ENCODE measurements around the gene CLEC18C.
"Not testable (repeated sequence)": the region's sequence is repeated elsewhere in the genome, so short reads cannot be mapped to it uniquely, and the experiment has no call there.

Gene CLEC18C

DNA sequence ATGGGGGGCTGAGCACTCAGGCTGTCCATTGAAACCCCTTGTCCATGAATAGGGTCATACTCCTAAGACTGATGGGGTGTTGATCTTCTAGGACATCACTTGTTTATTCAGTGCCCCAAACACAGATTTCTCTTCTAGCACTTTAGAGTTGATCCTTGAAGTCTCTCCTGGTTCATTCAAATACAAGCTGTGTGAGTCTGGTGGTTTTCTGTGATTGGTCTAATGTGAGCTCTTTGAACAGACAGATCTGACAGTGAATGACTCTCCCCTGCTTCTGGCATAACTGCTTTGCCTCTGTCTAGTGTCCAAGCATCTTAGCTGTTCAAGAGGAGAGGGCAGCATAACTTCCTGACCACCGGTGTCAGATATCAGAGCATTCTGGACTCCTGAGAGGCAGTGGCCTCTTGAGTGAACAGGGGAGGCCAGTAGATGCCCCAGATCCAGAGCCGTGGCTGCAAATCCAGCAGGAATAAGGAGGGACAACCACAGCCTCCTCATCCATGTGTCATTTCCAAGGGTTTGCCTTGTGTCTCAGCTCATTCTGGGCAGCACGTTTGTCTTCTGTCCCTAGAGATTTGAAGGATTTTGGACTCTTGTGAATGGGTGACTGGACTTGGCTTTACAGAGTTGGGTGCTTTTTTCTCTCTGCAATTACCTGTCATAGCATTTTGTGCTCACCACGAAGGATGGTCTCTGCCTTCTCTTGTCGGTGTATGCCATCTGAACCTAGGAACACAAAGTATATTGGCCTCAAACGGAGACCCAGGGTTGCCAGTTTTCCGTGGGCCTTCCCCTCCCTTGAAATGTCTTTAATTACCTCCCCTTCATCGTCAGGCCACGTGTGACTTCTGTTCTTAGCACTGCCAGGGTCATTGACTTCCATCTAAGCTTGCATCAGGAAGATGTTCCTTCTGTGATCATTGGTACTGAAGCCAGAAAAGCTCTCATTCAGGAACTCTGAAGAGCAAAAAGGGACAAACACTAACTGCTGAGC is 13.9 kb upstream of the CLEC18C start:
- DNase-seq = no peak

DNA sequence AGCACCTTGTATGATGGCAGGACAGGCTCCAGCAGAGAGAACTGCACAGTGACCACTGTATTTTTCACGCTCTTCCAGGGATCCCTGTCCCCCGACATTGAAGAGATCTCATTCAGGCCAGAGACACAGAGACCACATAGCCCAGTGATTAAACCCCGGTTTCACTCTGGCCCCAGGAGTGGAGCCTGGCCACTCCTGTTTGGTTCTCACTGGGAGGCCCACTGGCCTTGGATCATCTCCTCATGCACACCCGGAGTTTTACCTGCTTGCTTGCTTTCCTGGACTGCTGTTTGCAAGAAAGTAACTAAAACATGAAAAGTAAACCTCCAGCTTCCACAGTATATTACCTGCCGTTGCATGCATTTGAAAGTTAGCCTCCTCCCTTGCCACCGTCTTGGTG is 13.2 kb upstream of the CLEC18C start:
- no peak for DNase-seq

DNA sequence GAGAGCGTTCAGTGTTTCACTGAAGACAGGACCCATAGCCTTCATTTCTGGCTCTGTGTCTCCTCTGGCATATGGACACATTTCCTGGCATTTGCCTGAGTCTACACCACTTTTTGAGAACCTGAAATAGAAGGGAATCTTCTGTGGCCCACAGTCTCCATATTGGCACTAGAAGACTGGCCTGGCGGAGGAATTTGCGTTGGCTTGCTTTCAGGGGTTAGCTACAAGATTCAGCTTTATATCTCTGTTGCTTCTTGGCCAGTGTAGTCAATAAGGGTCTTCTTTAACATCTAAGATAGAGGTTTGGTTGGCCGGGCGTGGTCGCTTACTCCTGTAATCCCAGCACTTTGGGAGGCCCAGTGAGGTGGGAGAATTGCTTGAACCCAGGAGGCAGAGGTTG is 12.8 kb upstream of the CLEC18C start:
- DNase-seq = no peak

- no peak for DNase-seq
These were observed 12.2 kb upstream of the CLEC18C start for GRCh38 chr16:70161350-70161749.

DNA sequence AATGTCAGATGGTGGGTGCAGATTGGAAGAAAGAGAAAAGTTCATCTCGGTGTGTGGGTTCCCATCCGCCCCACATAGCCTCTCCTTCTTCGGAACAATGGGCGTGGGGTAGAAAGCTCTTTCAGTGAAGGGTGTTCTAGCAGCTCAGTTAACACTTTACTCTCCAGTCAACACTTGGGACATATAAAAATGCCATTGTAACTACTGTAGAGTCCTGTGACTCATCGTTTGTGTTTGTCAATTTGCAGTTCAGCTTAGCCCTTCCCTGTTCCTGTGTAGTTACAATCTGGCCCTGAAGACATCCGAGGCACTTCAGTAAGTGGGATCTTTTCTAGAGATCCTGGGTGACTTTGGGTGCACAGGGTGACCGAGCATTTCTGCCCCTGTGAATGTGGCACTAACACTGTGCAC is 11.5 kb upstream of the CLEC18C start:
- no peak for DNase-seq

DNA sequence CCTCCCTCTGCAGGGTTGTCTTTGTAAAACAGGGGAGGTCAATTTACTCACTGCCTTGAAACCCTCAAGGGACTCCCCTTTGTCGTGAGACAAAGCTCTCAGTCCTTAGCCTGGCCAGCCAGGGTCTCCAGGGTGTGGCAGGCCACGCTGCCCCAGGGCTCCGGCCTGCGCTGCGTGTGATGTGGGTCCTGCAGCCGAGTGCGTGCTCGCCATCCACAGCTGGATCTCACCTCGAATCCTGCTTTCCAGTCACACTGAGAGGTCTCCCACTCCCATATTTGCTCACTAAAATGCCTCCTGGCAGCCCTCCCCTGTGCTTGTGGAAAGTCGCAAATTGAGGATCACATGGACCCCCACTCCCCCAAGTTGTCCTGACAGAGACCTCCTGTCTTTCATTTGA is 10.0 kb upstream of the CLEC18C start:
- DNase-seq = no peak

DNA sequence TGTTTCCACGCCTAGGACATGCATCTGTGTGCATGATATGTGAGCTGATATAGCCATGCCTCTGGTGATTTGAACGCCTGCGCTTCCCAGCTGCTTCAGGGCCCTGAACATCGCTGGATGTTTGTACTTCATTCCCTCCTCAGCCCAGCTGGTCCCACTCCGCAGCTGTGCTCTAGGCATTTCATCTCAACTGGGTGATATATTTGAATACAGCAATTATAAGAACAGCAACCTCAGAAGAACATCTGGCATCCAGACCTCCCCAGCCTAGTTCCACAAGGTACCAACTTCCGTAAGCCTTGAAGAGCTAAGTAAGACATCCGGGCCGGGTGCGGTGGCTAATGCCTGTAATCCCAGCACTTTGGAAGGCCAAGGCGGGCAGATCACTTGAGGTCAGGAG is 6.9 kb upstream of the CLEC18C start:
- not testable (repeated sequence) for DNase-seq

- DNase-seq = not testable (repeated sequence)
These were observed 329 bp downstream of the CLEC18C start for GRCh38 chr16:70173916-70174315.

DNA sequence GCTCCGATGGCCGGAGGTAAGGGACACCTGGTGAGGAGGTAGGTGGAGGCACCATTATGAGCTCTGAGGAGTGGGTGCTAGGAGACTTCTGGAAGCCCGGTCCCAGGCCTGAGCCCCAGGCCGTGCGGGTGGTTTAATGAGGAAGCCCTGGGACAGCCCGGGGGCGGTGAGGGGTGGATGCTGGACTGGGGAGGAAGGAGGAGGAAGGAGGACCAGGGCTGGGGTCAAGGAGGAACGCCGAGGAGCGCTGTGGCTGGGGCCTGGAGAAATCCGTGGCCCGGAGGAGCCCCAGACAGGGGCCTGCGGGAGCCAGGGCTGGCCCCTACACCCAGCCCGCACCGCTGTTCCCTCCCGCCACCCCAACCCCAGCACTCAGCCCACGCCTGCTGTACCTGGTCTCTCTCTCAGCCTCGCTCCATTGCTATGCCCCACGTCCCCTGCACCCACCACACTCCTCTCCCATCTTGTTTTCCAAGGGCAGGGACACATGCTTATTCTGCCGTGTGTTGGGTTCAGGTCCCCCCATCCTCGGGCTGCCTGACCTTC is 873 bp downstream of the CLEC18C start:
- DNase-seq = not testable (repeated sequence)

GRCh38 chr16:70187858-70188607 is 14.4 kb downstream of the CLEC18C start:
- not testable (repeated sequence) for DNase-seq

- DNase-seq = not testable (repeated sequence)
These were observed 15.0 kb downstream of the CLEC18C start for GRCh38 chr16:70188608-70188915.

DNA sequence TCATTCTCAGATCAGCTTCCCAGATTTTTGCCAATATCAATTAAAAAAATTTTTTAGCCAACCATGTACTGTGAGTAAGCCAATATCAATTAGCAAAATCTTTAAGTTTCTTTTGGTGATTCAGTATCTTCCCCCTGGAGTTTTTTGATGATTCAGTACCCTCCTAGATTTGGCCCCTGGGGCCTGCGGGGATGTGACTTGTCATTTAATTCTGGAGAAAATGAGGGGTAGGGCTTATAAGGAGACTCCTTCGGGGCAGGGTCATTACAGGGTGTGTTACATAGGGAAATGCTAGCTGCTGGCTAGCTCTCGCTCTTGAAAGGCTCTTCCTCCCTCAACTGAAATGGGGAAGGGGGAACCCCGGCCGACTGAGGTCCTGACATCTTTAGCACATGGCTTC is 17.0 kb downstream of the CLEC18C start:
- not testable (repeated sequence) for DNase-seq

DNA sequence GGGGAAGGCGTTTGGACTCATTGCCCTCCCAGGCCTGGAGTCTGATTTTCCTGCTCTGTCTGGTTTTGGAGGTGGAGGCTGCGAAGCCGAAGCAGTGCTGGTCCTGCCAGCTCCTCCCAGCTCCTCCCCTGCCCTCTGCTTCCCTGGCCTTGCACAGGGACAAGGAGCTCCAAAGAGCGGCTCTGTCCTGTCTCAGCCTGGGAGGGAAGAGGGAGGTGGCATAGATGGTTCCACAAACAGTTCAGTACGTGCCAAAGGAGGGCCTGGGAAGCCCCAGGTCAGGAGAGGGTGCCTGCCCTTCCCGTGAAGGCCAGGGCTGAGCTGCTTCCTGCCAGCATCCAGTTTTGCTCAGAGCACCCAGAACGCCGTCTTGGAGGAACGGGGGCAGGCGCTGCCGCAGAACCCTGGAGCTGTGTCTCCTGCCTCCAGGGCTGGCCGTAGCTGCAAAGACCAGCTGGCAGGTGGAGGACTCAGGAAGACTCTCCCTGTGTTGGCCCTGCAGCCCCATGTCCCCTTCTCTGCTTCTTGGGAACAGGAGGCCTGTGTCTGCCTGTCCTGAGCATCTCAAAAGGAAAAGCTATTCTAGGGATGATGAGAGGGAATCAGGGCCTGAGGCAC is 23.2 kb downstream of the CLEC18C start:
- DNase-seq = not testable (repeated sequence)

DNA sequence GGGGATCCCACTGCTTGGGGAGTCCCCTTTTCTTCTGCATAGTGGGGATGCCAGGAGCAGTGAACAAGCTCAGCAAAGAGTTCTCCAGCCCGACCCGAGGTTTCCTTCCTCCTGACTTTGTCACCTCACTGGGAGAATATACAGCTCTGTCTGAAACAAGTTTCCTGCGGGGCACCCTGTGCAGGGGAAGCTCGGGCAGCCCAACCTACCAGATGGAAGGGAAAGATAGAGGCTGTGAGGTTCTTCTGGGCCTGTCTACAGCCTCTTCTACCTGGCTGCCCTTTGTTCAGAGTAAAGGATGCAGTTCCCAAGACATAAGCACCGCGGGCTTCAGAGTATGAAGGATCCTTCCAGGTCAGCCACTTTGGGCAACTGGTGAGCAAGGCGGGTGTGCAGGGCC is 24.0 kb downstream of the CLEC18C start:
- not testable (repeated sequence) for DNase-seq

DNA sequence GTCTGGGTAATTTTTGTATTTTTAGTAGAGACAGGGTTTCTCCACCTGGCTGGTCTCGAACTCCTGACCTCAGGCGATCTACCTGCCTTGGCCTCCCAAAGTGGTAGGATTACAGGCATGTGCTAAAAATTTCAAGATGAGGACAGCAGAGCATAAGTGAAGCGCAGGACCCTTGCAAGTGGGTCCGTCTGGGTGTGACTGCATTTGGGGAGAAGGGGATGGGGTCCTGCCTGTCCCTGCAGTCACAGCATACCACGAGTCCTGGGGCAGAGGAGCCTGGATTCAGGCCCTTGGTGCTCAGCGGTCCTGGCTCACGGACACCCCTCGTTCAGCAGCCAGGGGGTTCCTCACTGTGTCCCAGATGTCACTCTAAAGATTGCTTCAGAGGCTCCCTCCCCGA is 24.6 kb downstream of the CLEC18C start:
- not testable (repeated sequence) for DNase-seq

DNA sequence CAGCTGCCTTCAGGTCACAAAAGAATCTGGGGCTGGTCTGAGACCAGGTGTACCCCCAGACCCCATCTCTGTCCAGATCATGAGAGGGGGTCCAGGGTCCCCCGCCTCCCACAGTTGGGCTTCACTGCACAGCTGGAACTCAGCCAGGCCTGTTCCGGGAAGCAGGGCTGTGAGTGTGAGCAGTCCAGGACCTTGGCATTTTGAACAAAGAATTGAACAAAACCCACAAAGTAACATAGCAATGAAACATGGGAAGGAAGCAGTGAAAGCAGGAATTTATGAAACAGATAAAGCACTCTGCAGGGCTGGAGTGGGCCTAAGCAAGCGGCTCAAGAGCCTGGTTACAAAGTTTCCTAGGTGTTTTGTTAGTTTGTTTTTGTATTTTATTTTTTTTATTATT is 25.1 kb downstream of the CLEC18C start:
- not testable (repeated sequence) for DNase-seq

GRCh38 chr16:70199170-70199569 is 25.6 kb downstream of the CLEC18C start:
- DNase-seq = not testable (repeated sequence)

DNA sequence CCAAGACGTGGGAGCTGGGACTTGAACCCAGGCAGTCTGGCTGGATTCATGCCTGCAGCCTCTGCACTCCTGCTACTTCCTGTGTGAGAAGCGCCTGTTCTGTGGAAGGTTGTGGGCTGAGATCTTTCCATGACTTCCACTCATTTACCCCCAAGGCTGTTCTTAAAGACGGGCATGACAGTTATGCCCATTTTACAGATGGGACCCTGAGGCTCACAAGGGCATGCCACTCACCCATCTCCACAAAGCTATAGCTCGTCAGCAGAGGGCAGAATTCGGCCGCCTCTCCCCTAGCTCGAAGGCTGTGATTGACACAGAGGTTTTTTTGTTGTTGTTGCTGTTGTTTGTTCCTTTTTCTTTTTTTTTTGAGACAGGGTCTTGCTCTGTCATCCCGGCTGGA is 26.5 kb downstream of the CLEC18C start:
- not testable (repeated sequence) for DNase-seq

DNA sequence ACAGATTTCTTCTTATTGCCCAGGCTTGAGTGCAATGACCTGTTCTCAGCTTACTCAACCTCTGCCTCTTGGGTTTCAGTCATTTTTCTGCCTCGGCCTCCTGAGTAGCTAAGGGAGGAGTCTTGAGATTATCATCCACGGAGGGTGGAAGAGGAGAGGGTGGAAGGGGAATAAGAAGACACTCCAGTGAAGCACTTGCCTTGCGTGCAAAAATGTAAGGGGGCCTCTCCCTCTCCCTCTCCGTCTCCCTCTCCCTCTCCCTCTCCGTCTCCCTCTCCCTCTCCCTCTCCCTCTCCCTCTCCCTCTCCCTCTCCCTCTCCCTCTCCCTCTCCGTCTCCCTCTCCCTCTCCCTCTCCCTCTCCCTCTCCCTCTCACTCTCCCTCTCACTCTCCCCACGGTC is 29.9 kb downstream of the CLEC18C start:
- not testable (repeated sequence) for DNase-seq

DNA sequence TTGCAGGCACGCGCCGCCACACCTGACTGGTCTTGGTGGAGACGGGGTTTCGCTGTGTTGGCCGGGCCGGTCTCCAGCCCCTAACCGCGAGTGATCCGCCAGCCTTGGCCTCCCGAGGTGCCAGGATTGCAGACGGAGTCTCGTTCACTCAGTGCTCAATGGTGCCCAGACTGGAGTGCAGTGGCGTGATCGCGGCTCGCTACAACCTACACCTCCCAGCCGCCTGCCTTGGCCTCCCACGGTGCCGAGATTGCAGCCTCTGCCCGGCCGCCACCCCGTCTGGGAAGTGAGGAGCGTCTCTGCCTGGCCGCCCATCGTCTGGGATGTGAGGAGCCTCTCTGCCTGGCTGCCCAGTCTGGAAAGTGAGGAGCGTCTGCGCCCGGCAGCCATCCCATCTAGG is 30.4 kb downstream of the CLEC18C start:
- DNase-seq = not testable (repeated sequence)

- DNase-seq = not testable (repeated sequence)
These were observed 31.2 kb downstream of the CLEC18C start for GRCh38 chr16:70204668-70205405.

DNA sequence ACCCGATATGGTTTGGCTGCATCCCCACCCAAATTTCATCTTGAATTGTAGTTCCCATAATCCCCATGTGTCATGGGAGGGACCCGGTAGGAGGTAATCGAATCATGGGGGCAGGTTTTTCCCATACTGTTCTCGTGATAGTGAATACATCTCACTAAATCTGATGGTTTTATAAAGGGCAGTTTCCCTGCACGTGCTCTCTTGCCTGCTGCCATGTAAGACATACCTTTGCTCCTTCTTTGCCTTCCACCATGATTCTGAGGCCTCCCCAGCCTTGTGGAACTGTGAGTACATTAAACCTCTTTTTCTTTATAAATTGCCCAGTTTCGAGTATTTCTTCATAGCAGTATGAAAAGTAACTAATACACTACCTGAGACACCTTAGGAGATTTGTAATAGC is 32.8 kb downstream of the CLEC18C start:
- not testable (repeated sequence) for DNase-seq
